Retinal pigment epithelial cell (primary cell): ENCODE data around the gene MRPS23.

ENCODE experiments used
- DNase-seq: peaks from one replicate; pipeline ENCODE4 v3.0.0-alpha.2; 2010; ENCODE audit warnings: low read depth
- H3K4me3 ChIP-seq: 2 replicates; pipeline ENCODE4 v1.5.1; 2011; ENCODE audit warnings: mild to moderate bottlenecking, low read length, control low read depth, moderate library complexity
- CTCF ChIP-seq: conservative IDR thresholded peaks from 2 replicates; pipeline ENCODE4 v1.5.1; 2011; ENCODE audit warnings: low read depth, low read length, control low read depth, inconsistent platforms

Gene MRPS23

GRCh38 chr17:57849874-57850754 lies at the start of gene MRPS23:
Gene MRPS23 (minus strand): TSS chr17:57850044. CDS start chr17:57850010, 34 bp downstream.
- no peak for TF ChIP-seq CTCF
- H3K4me3 ChIP-seq, result peak within 1 kb of the TSS; percentile 98
- DNase-seq, result peak; percentile 98

- no peak for DNase-seq
- H3K4me3 ChIP-seq, result no peak overlapping the region
- no peak for TF ChIP-seq CTCF
Measured at GRCh38 chr17:57899391-57899790, 49.5 kb upstream of the MRPS23 start.

- TF ChIP-seq CTCF, result no peak
- DNase-seq, result no peak
- no peak overlapping the region for H3K4me3 ChIP-seq
Measured at GRCh38 chr17:57898487-57899311, 48.9 kb upstream of the MRPS23 start.

- TF ChIP-seq CTCF, result no peak
- DNase-seq, result no peak
- no peak overlapping the region for H3K4me3 ChIP-seq
Measured at GRCh38 chr17:57895382-57896060, 45.7 kb upstream of the MRPS23 start.

GRCh38 chr17:57894848-57895247 lies 45.0 kb upstream of the MRPS23 start:
- no peak overlapping the region for H3K4me3 ChIP-seq
- no peak for DNase-seq
- no peak for TF ChIP-seq CTCF

GRCh38 chr17:57892820-57893595 lies 43.2 kb upstream of the MRPS23 start:
- peak; percentile 89 for DNase-seq
- no peak for TF ChIP-seq CTCF
- peak overlapping the region; percentile 6 for H3K4me3 ChIP-seq
